ENCODE data around the gene KRTAP1-1. TPM values are rescaled to one million over a fixed set of nuclear protein-coding genes. Genes with fewer than 3 reads are reported as not detected.

KRTAP1-1 gene
- total and polyA plus RNA-seq, 2 donors (not counting 1 experiment from before 2014, with no cell fraction given) = 0.64 TPM; not detected in 1

DNA sequence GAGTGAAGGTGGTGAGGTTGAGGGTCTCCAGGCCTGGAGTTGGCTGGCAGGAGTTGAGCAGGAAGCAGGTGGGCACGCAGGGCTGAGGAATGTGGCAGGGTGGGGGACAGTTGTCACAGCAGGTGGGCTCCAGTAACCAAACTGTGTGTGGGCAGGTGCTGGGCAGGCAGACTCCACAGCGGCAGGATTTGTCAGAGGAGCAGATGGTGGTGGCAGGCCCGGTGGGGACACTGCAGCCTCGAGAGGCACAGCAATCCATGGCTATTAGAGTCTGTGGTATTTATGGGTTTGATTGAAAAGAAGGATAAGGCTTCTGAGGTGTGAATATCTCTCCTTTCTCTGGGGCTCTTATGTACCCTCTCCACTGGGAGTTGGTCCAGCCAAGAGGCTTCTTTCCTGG lies 47.4 kb downstream of the KRTAP1-1 start, which contains the start of gene KRTAP3-3:
Gene KRTAP3-3, minus strand, starts transcription at position 326 of the 400 bp plus-strand sequence. Its CDS starts 67 bp downstream, at position 259.
- Histone ChIP-seq H3K27ac (ENCODE audit: insufficient read depth, low read length) (no peak within 1 kb of the TSS), H3K4me2 (ENCODE audit: extremely low read depth, insufficient read depth, low read length) (no peak within 1 kb of the TSS), H3K79me2 (ENCODE audit: control insufficient read depth, insufficient read depth, low read length) (no peaks in the 10 kb centered on the region), H3K4me3 (replicated peaks in 1 of 4; ENCODE audit: control extremely low read depth in 1 of 4, insufficient read depth in 1 of 4, low read depth in 3 of 4, low read length in 4 of 4) (no peak within 1 kb of the TSS), H3K4me1 (ENCODE audit: control insufficient read depth, extremely low read depth, insufficient read depth, low read length) (no peaks in the 10 kb centered on the region), H3K9me3 (ENCODE audit: control insufficient read depth, insufficient read depth, low read depth, low read length) (no peaks in the 10 kb centered on the region), H2AFZ (ENCODE audit: low read length) (no peak within 1 kb of the TSS), H3K27me3 (ENCODE audit: control insufficient read depth, insufficient read depth, low read length) (no peaks in the 10 kb centered on the region), H3K36me3 (ENCODE audit: control insufficient read depth, insufficient read depth, low read length) (no peaks in the 10 kb centered on the region), H4K20me1 (ENCODE audit: control insufficient read depth, extremely low read depth, insufficient read depth, low read length) (no peaks in the 10 kb centered on the region), H3K9ac (ENCODE audit: insufficient read depth, low read length) (no peak within 1 kb of the TSS)
- TF ChIP-seq EZH2 (IDR thresholded peaks at IDR 0.05; ENCODE audit: low read length, missing control alignments) = no peak
- TF ChIP-seq, protein P1, sequence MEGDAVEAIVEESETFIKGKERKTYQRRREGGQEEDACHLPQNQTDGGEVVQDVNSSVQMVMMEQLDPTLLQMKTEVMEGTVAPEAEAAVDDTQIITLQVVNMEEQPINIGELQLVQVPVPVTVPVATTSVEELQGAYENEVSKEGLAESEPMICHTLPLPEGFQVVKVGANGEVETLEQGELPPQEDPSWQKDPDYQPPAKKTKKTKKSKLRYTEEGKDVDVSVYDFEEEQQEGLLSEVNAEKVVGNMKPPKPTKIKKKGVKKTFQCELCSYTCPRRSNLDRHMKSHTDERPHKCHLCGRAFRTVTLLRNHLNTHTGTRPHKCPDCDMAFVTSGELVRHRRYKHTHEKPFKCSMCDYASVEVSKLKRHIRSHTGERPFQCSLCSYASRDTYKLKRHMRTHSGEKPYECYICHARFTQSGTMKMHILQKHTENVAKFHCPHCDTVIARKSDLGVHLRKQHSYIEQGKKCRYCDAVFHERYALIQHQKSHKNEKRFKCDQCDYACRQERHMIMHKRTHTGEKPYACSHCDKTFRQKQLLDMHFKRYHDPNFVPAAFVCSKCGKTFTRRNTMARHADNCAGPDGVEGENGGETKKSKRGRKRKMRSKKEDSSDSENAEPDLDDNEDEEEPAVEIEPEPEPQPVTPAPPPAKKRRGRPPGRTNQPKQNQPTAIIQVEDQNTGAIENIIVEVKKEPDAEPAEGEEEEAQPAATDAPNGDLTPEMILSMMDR (conservative IDR thresholded peaks at IDR 0.05 in 1 of 2, IDR thresholded peaks at IDR 0.05 in 1 of 2; ENCODE audit: low read depth in 1 of 2, low read length in 2 of 2) = no peak
- DNase-seq (ENCODE audit: low read depth in 2 of 2) = no peak

DNA sequence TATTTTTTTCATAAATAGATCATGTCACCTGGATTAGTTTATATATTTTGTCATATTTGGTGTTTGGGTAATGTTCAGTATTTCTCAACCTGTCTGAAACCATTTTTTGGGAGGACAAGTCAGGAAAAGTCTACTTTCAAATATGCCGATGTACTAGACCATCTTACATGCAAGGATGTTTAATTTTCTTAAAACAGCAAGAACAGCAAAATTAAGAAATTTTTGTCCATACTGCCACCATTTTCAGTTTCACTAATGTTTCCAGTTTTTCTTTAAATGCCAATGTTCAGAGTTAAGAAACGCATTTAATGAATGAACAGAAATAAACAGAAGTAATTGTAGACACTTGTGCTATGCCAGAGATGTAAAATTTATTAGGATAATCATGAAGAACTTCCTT lies 48.2 kb downstream of the KRTAP1-1 start:
- H3K4me3 ChIP-seq (replicated peaks in 1 of 4; ENCODE audit: control extremely low read depth in 1 of 4, insufficient read depth in 1 of 4, low read depth in 3 of 4, low read length in 4 of 4) = no peak overlapping the region
- H3K9ac ChIP-seq (ENCODE audit: insufficient read depth, low read length) = no peak overlapping the region
- no peaks in the 10 kb centered on the region for H3K79me2 ChIP-seq (ENCODE audit: control insufficient read depth, insufficient read depth, low read length)
- H4K20me1 ChIP-seq (ENCODE audit: control insufficient read depth, extremely low read depth, insufficient read depth, low read length) = no peaks in the 10 kb centered on the region
- no peaks in the 10 kb centered on the region for H3K4me1 ChIP-seq (ENCODE audit: control insufficient read depth, extremely low read depth, insufficient read depth, low read length)
- no peaks in the 10 kb centered on the region for H3K27me3 ChIP-seq (ENCODE audit: control insufficient read depth, insufficient read depth, low read length)
- H3K9me3 ChIP-seq (ENCODE audit: control insufficient read depth, insufficient read depth, low read depth, low read length) = no peaks in the 10 kb centered on the region
- no peaks in the 10 kb centered on the region for H3K36me3 ChIP-seq (ENCODE audit: control insufficient read depth, insufficient read depth, low read length)
- no peak overlapping the region for H3K4me2 ChIP-seq (ENCODE audit: extremely low read depth, insufficient read depth, low read length)
- no peak for DNase-seq (ENCODE audit: low read depth in 2 of 2)
- H3K27ac ChIP-seq (ENCODE audit: insufficient read depth, low read length) = no peak overlapping the region
- H2AFZ ChIP-seq (ENCODE audit: low read length) = no peak overlapping the region
- no peak for TF ChIP-seq EZH2 (IDR thresholded peaks at IDR 0.05; ENCODE audit: low read length, missing control alignments)
- TF ChIP-seq, protein P1 (conservative IDR thresholded peaks at IDR 0.05 in 1 of 2, IDR thresholded peaks at IDR 0.05 in 1 of 2; ENCODE audit: low read depth in 1 of 2, low read length in 2 of 2) = no peak

DNA sequence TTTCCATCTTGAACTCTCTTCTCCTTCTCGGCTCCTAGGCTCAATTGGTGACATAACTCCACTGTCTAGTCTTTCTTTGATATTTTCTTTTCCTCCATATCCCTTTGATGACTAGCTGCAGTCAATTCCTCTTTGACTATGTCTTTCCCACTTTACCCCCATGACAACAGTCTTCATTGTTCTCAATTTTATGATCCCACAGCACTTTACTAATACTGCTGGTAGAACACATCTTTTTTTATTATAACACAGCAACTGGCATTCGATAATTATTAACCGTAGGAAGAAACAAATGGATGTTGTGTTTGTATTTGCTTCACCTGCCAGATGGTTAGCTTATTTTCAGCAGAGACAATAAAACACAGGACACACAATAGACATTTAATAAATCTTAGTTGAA lies 48.6 kb downstream of the KRTAP1-1 start:
- no peaks in the 10 kb centered on the region for H3K4me1 ChIP-seq (ENCODE audit: control insufficient read depth, extremely low read depth, insufficient read depth, low read length)
- H3K9me3 ChIP-seq (ENCODE audit: control insufficient read depth, insufficient read depth, low read depth, low read length) = no peaks in the 10 kb centered on the region
- no peaks in the 10 kb centered on the region for H3K27me3 ChIP-seq (ENCODE audit: control insufficient read depth, insufficient read depth, low read length)
- no peak overlapping the region for H2AFZ ChIP-seq (ENCODE audit: low read length)
- no peaks in the 10 kb centered on the region for H3K79me2 ChIP-seq (ENCODE audit: control insufficient read depth, insufficient read depth, low read length)
- TF ChIP-seq, protein P1 (conservative IDR thresholded peaks at IDR 0.05 in 1 of 2, IDR thresholded peaks at IDR 0.05 in 1 of 2; ENCODE audit: low read depth in 1 of 2, low read length in 2 of 2) = no peak
- TF ChIP-seq EZH2 (IDR thresholded peaks at IDR 0.05; ENCODE audit: low read length, missing control alignments) = no peak
- H3K36me3 ChIP-seq (ENCODE audit: control insufficient read depth, insufficient read depth, low read length) = no peaks in the 10 kb centered on the region
- H3K4me3 ChIP-seq (replicated peaks in 1 of 4; ENCODE audit: control extremely low read depth in 1 of 4, insufficient read depth in 1 of 4, low read depth in 3 of 4, low read length in 4 of 4) = no peak overlapping the region
- no peaks in the 10 kb centered on the region for H4K20me1 ChIP-seq (ENCODE audit: control insufficient read depth, extremely low read depth, insufficient read depth, low read length)
- no peak overlapping the region for H3K27ac ChIP-seq (ENCODE audit: insufficient read depth, low read length)
- no peak overlapping the region for H3K9ac ChIP-seq (ENCODE audit: insufficient read depth, low read length)
- H3K4me2 ChIP-seq (ENCODE audit: extremely low read depth, insufficient read depth, low read length) = no peak overlapping the region
- DNase-seq (ENCODE audit: low read depth in 2 of 2) = no peak

Other genes with a start within 250 kb of the KRTAP1-1 start
Only the 30 nearest of the 37 such genes appear.
- gene KRT12, start 174.2 kb downstream of the KRTAP1-1 start, total RNA-seq = not detected in 2 replicates
- not detected in 2 replicates for gene KRT12, start 174.2 kb downstream of the KRTAP1-1 start, polyA plus RNA-seq
- not detected in 2 replicates for gene KRT20, start 156.2 kb downstream of the KRTAP1-1 start, total RNA-seq
- gene KRT20, start 156.2 kb downstream of the KRTAP1-1 start, polyA plus RNA-seq = not detected in 2 replicates
- not detected in 2 replicates for gene KRT23, start 103.8 kb downstream of the KRTAP1-1 start, total RNA-seq
- 0.11 and 0.17 TPM in 2 replicates for gene KRT23, start 103.8 kb downstream of the KRTAP1-1 start, polyA plus RNA-seq
- 0.26 and 0.33 TPM in 2 replicates for gene KRT39, start 74.5 kb downstream of the KRTAP1-1 start, total RNA-seq
- 0.19 and 0.22 TPM in 2 replicates for gene KRT39, start 74.5 kb downstream of the KRTAP1-1 start, polyA plus RNA-seq
- not detected in 2 replicates for gene KRT40, start 57.1 kb downstream of the KRTAP1-1 start, total RNA-seq
- 0.03 and 0.05 TPM in 2 replicates for gene KRT40, start 57.1 kb downstream of the KRTAP1-1 start, polyA plus RNA-seq
- gene KRTAP3-3, start 47.3 kb downstream of the KRTAP1-1 start, total RNA-seq = not detected in 2 replicates
- gene KRTAP3-3, start 47.3 kb downstream of the KRTAP1-1 start, polyA plus RNA-seq = not detected in 2 replicates
- not detected in 2 replicates for gene KRTAP3-2, start 41.5 kb downstream of the KRTAP1-1 start, total RNA-seq
- gene KRTAP3-2, start 41.5 kb downstream of the KRTAP1-1 start, polyA plus RNA-seq = not detected in 2 replicates
- gene KRTAP3-1, start 32.3 kb downstream of the KRTAP1-1 start, total RNA-seq = not detected in 2 replicates
- not detected in 2 replicates for gene KRTAP3-1, start 32.3 kb downstream of the KRTAP1-1 start, polyA plus RNA-seq
- gene KRTAP1-5, start 14.2 kb downstream of the KRTAP1-1 start, total RNA-seq = 0.17 TPM in 1 of 2 replicates, not detected in the other
- 6.2 and 6.3 TPM in 2 replicates for gene KRTAP1-5, start 14.2 kb downstream of the KRTAP1-1 start, polyA plus RNA-seq
- not detected in 2 replicates for gene KRTAP1-4, start 11.3 kb downstream of the KRTAP1-1 start, total RNA-seq
- not detected in 2 replicates for gene KRTAP1-4, start 11.3 kb downstream of the KRTAP1-1 start, polyA plus RNA-seq
- not detected in 2 replicates for gene KRTAP1-3, start 6.6 kb downstream of the KRTAP1-1 start, total RNA-seq
- gene KRTAP1-3, start 6.6 kb downstream of the KRTAP1-1 start, polyA plus RNA-seq = not detected in 2 replicates
- gene KRTAP2-1, start 5.9 kb upstream of the KRTAP1-1 start, total RNA-seq = not detected in 2 replicates
- not detected in 2 replicates for gene KRTAP2-1, start 5.9 kb upstream of the KRTAP1-1 start, polyA plus RNA-seq
- not detected in 2 replicates for gene KRTAP2-2, start 13.8 kb upstream of the KRTAP1-1 start, total RNA-seq
- not detected in 2 replicates for gene KRTAP2-2, start 13.8 kb upstream of the KRTAP1-1 start, polyA plus RNA-seq
- gene KRTAP2-3, start 18.7 kb upstream of the KRTAP1-1 start, total RNA-seq = not detected in 2 replicates
- gene KRTAP2-3, start 18.7 kb upstream of the KRTAP1-1 start, polyA plus RNA-seq = 0.84 and 2.6 TPM in 2 replicates
- not detected in 2 replicates for gene KRTAP2-4, start 24.4 kb upstream of the KRTAP1-1 start, total RNA-seq
- gene KRTAP2-4, start 24.4 kb upstream of the KRTAP1-1 start, polyA plus RNA-seq = not detected in 2 replicates
- not detected in 2 replicates for gene KRTAP4-7, start 42.7 kb upstream of the KRTAP1-1 start, total RNA-seq
- not detected in 2 replicates for gene KRTAP4-7, start 42.7 kb upstream of the KRTAP1-1 start, polyA plus RNA-seq
- gene KRTAP4-8, start 56.7 kb upstream of the KRTAP1-1 start, total RNA-seq = not detected in 2 replicates
- not detected in 2 replicates for gene KRTAP4-8, start 56.7 kb upstream of the KRTAP1-1 start, polyA plus RNA-seq
- gene KRTAP4-16, start 60.8 kb upstream of the KRTAP1-1 start, total RNA-seq = not detected in 2 replicates
- not detected in 2 replicates for gene KRTAP4-16, start 60.8 kb upstream of the KRTAP1-1 start, polyA plus RNA-seq
- gene KRTAP4-9, start 63.9 kb upstream of the KRTAP1-1 start, total RNA-seq = not detected in 2 replicates
- gene KRTAP4-9, start 63.9 kb upstream of the KRTAP1-1 start, polyA plus RNA-seq = not detected in 2 replicates
- gene KRTAP4-11, start 76.9 kb upstream of the KRTAP1-1 start, total RNA-seq = not detected in 2 replicates
- not detected in 2 replicates for gene KRTAP4-11, start 76.9 kb upstream of the KRTAP1-1 start, polyA plus RNA-seq
- not detected in 2 replicates for gene KRTAP4-12, start 82.7 kb upstream of the KRTAP1-1 start, total RNA-seq
- 0.23 TPM in 1 of 2 replicates, not detected in the other for gene KRTAP4-12, start 82.7 kb upstream of the KRTAP1-1 start, polyA plus RNA-seq
- gene KRTAP4-6, start 99.1 kb upstream of the KRTAP1-1 start, total RNA-seq = not detected in 2 replicates
- not detected in 2 replicates for gene KRTAP4-6, start 99.1 kb upstream of the KRTAP1-1 start, polyA plus RNA-seq
- gene KRTAP4-5, start 108.4 kb upstream of the KRTAP1-1 start, total RNA-seq = not detected in 2 replicates
- not detected in 2 replicates for gene KRTAP4-5, start 108.4 kb upstream of the KRTAP1-1 start, polyA plus RNA-seq
- not detected in 2 replicates for gene KRTAP4-4, start 119.3 kb upstream of the KRTAP1-1 start, total RNA-seq
- gene KRTAP4-4, start 119.3 kb upstream of the KRTAP1-1 start, polyA plus RNA-seq = not detected in 2 replicates
- not detected in 2 replicates for gene KRTAP4-3, start 126.8 kb upstream of the KRTAP1-1 start, total RNA-seq
- gene KRTAP4-3, start 126.8 kb upstream of the KRTAP1-1 start, polyA plus RNA-seq = not detected in 2 replicates
- not detected in 2 replicates for gene KRTAP4-2, start 136.8 kb upstream of the KRTAP1-1 start, total RNA-seq
- gene KRTAP4-2, start 136.8 kb upstream of the KRTAP1-1 start, polyA plus RNA-seq = not detected in 2 replicates
- gene KRTAP4-1, start 143.5 kb upstream of the KRTAP1-1 start, total RNA-seq = not detected in 2 replicates
- gene KRTAP4-1, start 143.5 kb upstream of the KRTAP1-1 start, polyA plus RNA-seq = not detected in 2 replicates
- gene KRTAP9-1, start 148.4 kb upstream of the KRTAP1-1 start, total RNA-seq = not detected in 2 replicates
- not detected in 2 replicates for gene KRTAP9-1, start 148.4 kb upstream of the KRTAP1-1 start, polyA plus RNA-seq
- gene KRTAP9-2, start 185.2 kb upstream of the KRTAP1-1 start, total RNA-seq = not detected in 2 replicates
- not detected in 2 replicates for gene KRTAP9-2, start 185.2 kb upstream of the KRTAP1-1 start, polyA plus RNA-seq
- gene KRTAP9-3, start 191.0 kb upstream of the KRTAP1-1 start, total RNA-seq = not detected in 2 replicates
- not detected in 2 replicates for gene KRTAP9-3, start 191.0 kb upstream of the KRTAP1-1 start, polyA plus RNA-seq